OCI-LY7 (cell line): Measurements from ENCODE around the gene SLC27A1. TPM values are rescaled to one million over a fixed set of nuclear protein-coding genes. Genes with fewer than 3 reads are reported as not detected.

Experiments
- BruUV-seq: library from RNA; stranded (reverse); fragments of 400-500 nt; replicated peaks from 2 replicates; lab custom pipeline; 2021; lab: Mats Ljungman, UMichigan
- CTCF ChIA-PET: fragments of 300-600 bp; sonication (Branson Sonifier 250); formaldehyde crosslinking; loops from one replicate; lab custom pipeline; 2022; ENCODE audit warnings: antibody characterized with exemption; ENCODE audit not compliant: unreplicated experiment; lab: Charles Lee
- POLR2A ChIA-PET: fragments of 300-600 bp; sonication (Branson Sonifier 250); formaldehyde crosslinking; loops from one replicate; lab custom pipeline; 2022; ENCODE audit warnings: antibody characterized with exemption; lab: Charles Lee
- DNase-seq: peaks from one replicate; pipeline ENCODE4 v3.0.0-alpha.2; 2015; ENCODE audit warnings: low spot score
- H2AFZ ChIP-seq: fragments of 200-600 bp; sonication (generic), shearing (Covaris generic); 2 replicates; pipeline ENCODE4 v1.6.1; 2014; ENCODE audit warnings: mild to moderate bottlenecking, antibody characterized with exemption, low read length, moderate library complexity
- H3K27ac ChIP-seq: fragments of 200-600 bp; sonication (generic); 2 replicates; pipeline ENCODE4 v1.5.1; 2014; ENCODE audit warnings: mixed run types, low read depth, mild to moderate bottlenecking, moderate library complexity, low read length, inconsistent platforms; ENCODE audit not compliant: poor library complexity, severe bottlenecking
- H3K36me3 ChIP-seq: fragments of 200-600 bp; sonication (generic); 2 replicates; pipeline ENCODE4 v1.6.1; 2014; ENCODE audit warnings: mild to moderate bottlenecking, antibody characterized with exemption, low read length, moderate library complexity, mixed read lengths; ENCODE audit not compliant: insufficient read depth
- H3K4me1 ChIP-seq: fragments of 200-600 bp; sonication (generic); 2 replicates; pipeline ENCODE4 v1.5.1; 2014; ENCODE audit warnings: mild to moderate bottlenecking, low read length; ENCODE audit not compliant: insufficient read depth, poor library complexity, severe bottlenecking
- H3K4me2 ChIP-seq: fragments of 200-600 bp; sonication (generic); 2 replicates; pipeline ENCODE4 v1.6.1; 2014; ENCODE audit warnings: mild to moderate bottlenecking, low read length
- H3K4me3 ChIP-seq: fragments of 200-600 bp; sonication (generic); 2 replicates; pipeline ENCODE4 v1.5.1; 2014; ENCODE audit warnings: mild to moderate bottlenecking, low read depth, low read length; ENCODE audit not compliant: poor library complexity, severe bottlenecking
- H3K79me2 ChIP-seq: fragments of 200-600 bp; sonication (generic); 2 replicates; pipeline ENCODE4 v1.6.1; 2016; ENCODE audit warnings: low read depth, mild to moderate bottlenecking, low read length, moderate library complexity, mixed read lengths; ENCODE audit not compliant: insufficient read depth
- H3K9me2 ChIP-seq: fragments of 200-600 bp; sonication (generic); 2 replicates; pipeline ENCODE4 v1.6.1; 2016; ENCODE audit warnings: mild to moderate bottlenecking, low read length, mixed read lengths; ENCODE audit not compliant: insufficient read depth
- H3K9me3 ChIP-seq: fragments of 200-600 bp; sonication (generic); 2 replicates; pipeline ENCODE4 v1.6.1; 2014; ENCODE audit warnings: mild to moderate bottlenecking, mixed run types, low read length, mixed read lengths
- H4K20me1 ChIP-seq: fragments of 200-600 bp; sonication (generic); 2 replicates; pipeline ENCODE4 v1.6.1; 2014; ENCODE audit warnings: mild to moderate bottlenecking, antibody characterized with exemption, low read length, moderate library complexity, mixed read lengths; ENCODE audit not compliant: insufficient read depth
- CTCF ChIP-seq: fragments of 200-600 bp; sonication (generic); conservative IDR thresholded peaks from 2 replicates; pipeline ENCODE4 v1.5.1; 2014; ENCODE audit warnings: mild to moderate bottlenecking, antibody characterized with exemption, low read length, moderate library complexity, mixed read lengths
- EZH2phosphoT487 ChIP-seq: fragments of 200-600 bp; sonication (generic); IDR thresholded peaks from 2 replicates; pipeline ENCODE4 v1.6.1; 2018; ENCODE audit warnings: low read depth, borderline replicate concordance, mild to moderate bottlenecking, mixed run types, antibody characterized with exemption, low read length, moderate library complexity, mixed read lengths
- intact Hi-C: fragments of 100-400 bp; cut with micrococcal nuclease; formaldehyde crosslinking; loops from one replicate; pipeline ENCODE4 v1.10.0; 2022; ENCODE audit not compliant: unreplicated experiment
- total RNA-seq, 2 experiments: library from RNA; depleted of rRNA in 1 of 2; stranded (reverse); fragments of >200 nt in 1 of 2; shearing (Covaris generic) in 1 of 2; gene quantifications; 2 replicates each; pipeline ENCODE4 v1.2.3, GENCODE V29; 2014 to 2022

SLC27A1 gene
- total RNA-seq, 2 experiments from 2014 or later, result 2.5 to 3.2 TPM

- Histone ChIP-seq H3K27ac (no peak overlapping the region), H3K36me3 (peaks cover 43% of the 10 kb centered on the region), H3K4me2 (no peak overlapping the region), H3K4me3 (no peak overlapping the region), H2AFZ (no peak overlapping the region), H3K9me3 (peaks cover 15% of the 10 kb centered on the region; the same call in 1 of the 2 replicates), H3K79me2 (peaks cover under 1% of the 10 kb centered on the region; the same call in 1 of the 2 replicates), H3K9me2 (no peaks in the 10 kb centered on the region), H3K4me1 (peaks cover 36% of the 10 kb centered on the region), H4K20me1 (no peaks in the 10 kb centered on the region)
- ChIA-PET POLR2A (interaction anchor here (0.6 kb wide), 1 partner anchor 229 kb away, joined by 3 read pairs; no protein-coding TSS in a partner anchor), CTCF (no interaction called here)
- BruUV-seq, result no TSS peak
- DNase-seq, result no peak
- TF ChIP-seq CTCF (no peak), EZH2phosphoT487 (no peak)
- intact Hi-C loops, result loop anchor here (10.0 kb wide), 2 partner anchors 235 to 1005 kb away; partner anchors contain the start of genes ELL and FCHO1
Measured at GRCh38 chr19:17519967-17520366, 49.6 kb downstream of the SLC27A1 start.

GRCh38 chr19:17520865-17521264, 50.5 kb downstream of the SLC27A1 start:
- CTCF ChIA-PET, result no interaction called here
- H2AFZ ChIP-seq, result no peak overlapping the region
- no peak overlapping the region for H3K4me3 ChIP-seq
- peaks cover 45% of the 10 kb centered on the region for H3K4me1 ChIP-seq
- no peaks in the 10 kb centered on the region for H4K20me1 ChIP-seq
- DNase-seq, result no peak
- POLR2A ChIA-PET, result no interaction called here
- H3K4me2 ChIP-seq, result no peak overlapping the region
- H3K9me3 ChIP-seq, result peaks cover 15% of the 10 kb centered on the region; the same call in 1 of the 2 replicates
- peaks cover 40% of the 10 kb centered on the region for H3K36me3 ChIP-seq
- BruUV-seq, result no TSS peak
- H3K27ac ChIP-seq, result no peak overlapping the region
- intact Hi-C loops, result loop anchor here (10.0 kb wide), 2 partner anchors 234 to 1004 kb away; partner anchors contain the start of genes ELL and FCHO1
- peaks cover 9% of the 10 kb centered on the region; the same call in 1 of the 2 replicates for H3K79me2 ChIP-seq
- no peak for TF ChIP-seq CTCF
- TF ChIP-seq EZH2phosphoT487, result no peak
- no peaks in the 10 kb centered on the region for H3K9me2 ChIP-seq
